Fibroblast of lung (primary cell): ENCODE results near the gene WBP1L.

Source experiments
- CTCF ChIP-seq, 2 donors: IDR thresholded peaks in 1 of 2; conservative IDR thresholded peaks in 1 of 2; 1 replicate in 1 of 2; 2 replicates in 1 of 2; pipeline ENCODE4 v1.5.1; 2011 to 2012; ENCODE audit warnings: low read length in 2 of 2, control low read depth in 1 of 2, inconsistent platforms in 1 of 2, low read depth in 1 of 2, mild to moderate bottlenecking in 1 of 2
- EZH2 ChIP-seq: IDR thresholded peaks from 2 replicates; pipeline ENCODE4 v1.5.1; 2012; ENCODE audit warnings: low read length, control low read depth, mild to moderate bottlenecking; ENCODE audit errors: missing control alignments

GRCh38 chr10:102752266-102752930, 8.7 kb downstream of the WBP1L start:
- TF ChIP-seq CTCF (conservative IDR thresholded peaks at IDR 0.05 in 1 of 2, IDR thresholded peaks at IDR 0.05 in 1 of 2; ENCODE audit: low read depth in 1 of 2, low read length in 2 of 2) (no peak), EZH2 (no peak)
